CD4-positive, alpha-beta T cell treated with Interleukin-1 beta for 1 hour (primary cell): Measurements from ENCODE around the gene FSTL4.
A peak's percentile ranks its signal among the peaks of the same experiment; 100 is the strongest.

Experiments
- DNase-seq, 2 donors: peaks; one replicate each; pipeline ENCODE4 v3.0.0-alpha.2; 2020 to 2022

Gene FSTL4

GRCh38 chr5:133314086-133314485 lies 298.3 kb downstream of the FSTL4 start:
- DNase-seq: no peak

- DNase-seq: no peak
Measured at GRCh38 chr5:133311176-133311575, 301.2 kb downstream of the FSTL4 start.

- DNase-seq: no peak
Measured at GRCh38 chr5:133309984-133310621, 302.2 kb downstream of the FSTL4 start.

- DNase-seq: no peak
Measured at GRCh38 chr5:133309166-133309795, 303.1 kb downstream of the FSTL4 start.

GRCh38 chr5:133307275-133307674 lies 305.1 kb downstream of the FSTL4 start:
- DNase-seq: no peak

GRCh38 chr5:133304707-133305216 lies 307.6 kb downstream of the FSTL4 start:
- no peak for DNase-seq

GRCh38 chr5:133304178-133304577 lies 308.2 kb downstream of the FSTL4 start:
- no peak for DNase-seq

- DNase-seq: no peak
Measured at GRCh38 chr5:133303298-133303697, 309.0 kb downstream of the FSTL4 start.

- DNase-seq: no peak
Measured at GRCh38 chr5:133299728-133300127, 312.6 kb downstream of the FSTL4 start.

- no peak for DNase-seq
Measured at GRCh38 chr5:133299021-133299420, 313.3 kb downstream of the FSTL4 start.

GRCh38 chr5:133298447-133298846 lies 313.9 kb downstream of the FSTL4 start:
- no peak for DNase-seq

- DNase-seq: no peak
Measured at GRCh38 chr5:133297293-133297692, 315.0 kb downstream of the FSTL4 start.

- DNase-seq: no peak
Measured at GRCh38 chr5:133296624-133297023, 315.7 kb downstream of the FSTL4 start.

- DNase-seq: no peak
Measured at GRCh38 chr5:133295520-133295919, 316.8 kb downstream of the FSTL4 start.

- DNase-seq: no peak
Measured at GRCh38 chr5:133294380-133294779, 318.0 kb downstream of the FSTL4 start.

- DNase-seq: no peak
Measured at GRCh38 chr5:133293960-133294359, 318.4 kb downstream of the FSTL4 start.

- no peak for DNase-seq
Measured at GRCh38 chr5:133292300-133292699, 320.0 kb downstream of the FSTL4 start.

GRCh38 chr5:133291524-133291923 lies 320.8 kb downstream of the FSTL4 start:
- DNase-seq: no peak

GRCh38 chr5:133290669-133291240 lies 321.6 kb downstream of the FSTL4 start:
- DNase-seq: no peak

GRCh38 chr5:133289686-133290367 lies 322.5 kb downstream of the FSTL4 start:
- no peak for DNase-seq

GRCh38 chr5:133287500-133287899 lies 324.8 kb downstream of the FSTL4 start:
- peak in 1 of 2 donors; percentile 32 for DNase-seq

- no peak for DNase-seq
Measured at GRCh38 chr5:133286483-133286882, 325.9 kb downstream of the FSTL4 start.

- DNase-seq: no peak
Measured at GRCh38 chr5:133285583-133286021, 326.7 kb downstream of the FSTL4 start.

- no peak for DNase-seq
Measured at GRCh38 chr5:133284306-133284705, 328.0 kb downstream of the FSTL4 start.
